Measurements from ENCODE around the gene ARID1B. TPM values are rescaled to one million over a fixed set of nuclear protein-coding genes. Genes with fewer than 3 reads are reported as not detected.

The ARID1B gene
- total RNA-seq, 1 donor from 2014 or later: 59.3 TPM

GRCh38 chr6:156848533-156848932 is 71.4 kb downstream of the ARID1B start:
- H3K4me3 Mint-ChIP-seq (ENCODE audit: unreplicated experiment): peak overlapping the region; percentile 37
- H3K36me3 Mint-ChIP-seq (ENCODE audit: low read depth): no peaks in the 10 kb centered on the region
- no peaks in the 10 kb centered on the region for H3K9me3 Mint-ChIP-seq (ENCODE audit: low read depth)
- no peak for DNase-seq (ENCODE audit: low spot score)
- H3K27me3 Mint-ChIP-seq (ENCODE audit: low read depth): no peaks in the 10 kb centered on the region
- H3K27ac Mint-ChIP-seq (ENCODE audit: unreplicated experiment): peak overlapping the region; percentile 90
- H3K4me1 Mint-ChIP-seq (ENCODE audit: low read depth): peaks cover 81% of the 10 kb centered on the region
- TF ChIP-seq, protein P1, sequence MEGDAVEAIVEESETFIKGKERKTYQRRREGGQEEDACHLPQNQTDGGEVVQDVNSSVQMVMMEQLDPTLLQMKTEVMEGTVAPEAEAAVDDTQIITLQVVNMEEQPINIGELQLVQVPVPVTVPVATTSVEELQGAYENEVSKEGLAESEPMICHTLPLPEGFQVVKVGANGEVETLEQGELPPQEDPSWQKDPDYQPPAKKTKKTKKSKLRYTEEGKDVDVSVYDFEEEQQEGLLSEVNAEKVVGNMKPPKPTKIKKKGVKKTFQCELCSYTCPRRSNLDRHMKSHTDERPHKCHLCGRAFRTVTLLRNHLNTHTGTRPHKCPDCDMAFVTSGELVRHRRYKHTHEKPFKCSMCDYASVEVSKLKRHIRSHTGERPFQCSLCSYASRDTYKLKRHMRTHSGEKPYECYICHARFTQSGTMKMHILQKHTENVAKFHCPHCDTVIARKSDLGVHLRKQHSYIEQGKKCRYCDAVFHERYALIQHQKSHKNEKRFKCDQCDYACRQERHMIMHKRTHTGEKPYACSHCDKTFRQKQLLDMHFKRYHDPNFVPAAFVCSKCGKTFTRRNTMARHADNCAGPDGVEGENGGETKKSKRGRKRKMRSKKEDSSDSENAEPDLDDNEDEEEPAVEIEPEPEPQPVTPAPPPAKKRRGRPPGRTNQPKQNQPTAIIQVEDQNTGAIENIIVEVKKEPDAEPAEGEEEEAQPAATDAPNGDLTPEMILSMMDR (IDR thresholded peaks at IDR 0.05): no peak

- H3K9me3 Mint-ChIP-seq (ENCODE audit: low read depth): no peaks in the 10 kb centered on the region
- no peaks in the 10 kb centered on the region for H3K36me3 Mint-ChIP-seq (ENCODE audit: low read depth)
- no peak overlapping the region for H3K27ac Mint-ChIP-seq (ENCODE audit: unreplicated experiment)
- H3K4me1 Mint-ChIP-seq (ENCODE audit: low read depth): peaks cover 74% of the 10 kb centered on the region
- TF ChIP-seq, protein P1 (IDR thresholded peaks at IDR 0.05): no peak
- H3K4me3 Mint-ChIP-seq (ENCODE audit: unreplicated experiment): no peak overlapping the region
- DNase-seq (ENCODE audit: low spot score): no peak
- H3K27me3 Mint-ChIP-seq (ENCODE audit: low read depth): no peaks in the 10 kb centered on the region
Measured at GRCh38 chr6:156849806-156850205, 72.6 kb downstream of the ARID1B start.

DNA sequence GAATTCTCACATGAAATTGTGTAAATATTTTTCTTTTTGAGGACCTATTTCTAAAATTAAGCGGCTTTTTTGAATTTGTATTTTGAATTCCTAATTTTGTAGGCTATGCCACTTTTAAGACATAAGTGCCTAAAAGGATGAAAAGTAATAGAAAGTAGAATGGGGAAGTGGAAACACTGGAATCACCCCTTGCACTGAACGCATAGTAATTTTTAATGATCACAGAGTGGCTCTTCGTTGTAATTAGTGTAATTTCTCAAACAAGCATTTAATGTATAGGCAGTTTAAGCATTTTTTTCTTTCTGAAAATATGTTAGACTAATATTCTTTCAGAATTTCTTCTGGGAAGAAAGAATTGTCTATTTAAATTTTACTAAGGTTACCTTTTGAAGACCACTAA is 73.2 kb downstream of the ARID1B start:
- no peak for DNase-seq (ENCODE audit: low spot score)
- Mint-ChIP-seq H3K27ac (ENCODE audit: unreplicated experiment) (no peak overlapping the region), H3K4me3 (ENCODE audit: unreplicated experiment) (no peak overlapping the region), H3K36me3 (ENCODE audit: low read depth) (no peaks in the 10 kb centered on the region), H3K9me3 (ENCODE audit: low read depth) (no peaks in the 10 kb centered on the region), H3K4me1 (ENCODE audit: low read depth) (peaks cover 68% of the 10 kb centered on the region), H3K27me3 (ENCODE audit: low read depth) (no peaks in the 10 kb centered on the region)
- TF ChIP-seq, protein P1 (IDR thresholded peaks at IDR 0.05): no peak

GRCh38 chr6:156851454-156851921 is 74.3 kb downstream of the ARID1B start:
- no peak for DNase-seq (ENCODE audit: low spot score)
- Mint-ChIP-seq H3K4me3 (ENCODE audit: unreplicated experiment) (no peak overlapping the region), H3K36me3 (ENCODE audit: low read depth) (no peaks in the 10 kb centered on the region), H3K27ac (ENCODE audit: unreplicated experiment) (no peak overlapping the region), H3K4me1 (ENCODE audit: low read depth) (peaks cover 61% of the 10 kb centered on the region), H3K9me3 (ENCODE audit: low read depth) (no peaks in the 10 kb centered on the region), H3K27me3 (ENCODE audit: low read depth) (no peaks in the 10 kb centered on the region)
- TF ChIP-seq, protein P1 (IDR thresholded peaks at IDR 0.05): no peak

DNA sequence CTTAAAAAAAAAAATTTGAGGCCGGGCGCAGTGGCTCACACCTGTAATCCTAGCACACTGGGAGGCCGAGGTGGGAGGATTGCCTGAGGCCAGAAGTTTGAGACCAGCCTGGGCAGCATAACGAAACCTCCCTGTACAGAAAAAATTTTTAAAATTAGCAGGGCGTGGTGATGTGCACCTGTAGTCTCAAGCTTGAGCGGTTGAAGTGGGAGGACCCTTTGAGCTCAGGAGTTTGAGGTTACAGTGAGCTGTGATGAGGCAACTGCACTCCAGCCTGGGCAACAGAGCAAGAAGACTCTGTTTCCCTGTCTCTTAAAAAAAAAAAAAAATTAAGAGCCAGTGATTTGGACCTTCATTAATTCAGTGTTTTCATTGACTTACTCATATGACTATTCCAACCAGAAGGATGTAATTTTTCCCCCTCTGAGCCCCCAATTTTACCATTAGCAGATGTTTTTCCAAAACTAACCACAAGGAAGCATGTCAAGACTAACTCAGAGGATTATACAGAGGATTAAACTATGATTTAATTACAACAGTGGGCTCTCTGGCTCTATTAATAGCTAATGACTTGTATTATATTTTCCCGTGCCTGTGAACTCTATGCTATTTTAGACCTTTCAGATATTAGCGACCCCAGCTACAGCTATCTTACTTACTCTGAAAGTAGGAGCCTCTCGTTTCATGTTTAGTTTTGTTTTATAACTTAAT is 75.1 kb downstream of the ARID1B start:
- H3K27me3 Mint-ChIP-seq (ENCODE audit: low read depth): no peaks in the 10 kb centered on the region
- H3K27ac Mint-ChIP-seq (ENCODE audit: unreplicated experiment): no peak overlapping the region
- peaks cover 54% of the 10 kb centered on the region for H3K4me1 Mint-ChIP-seq (ENCODE audit: low read depth)
- no peaks in the 10 kb centered on the region for H3K36me3 Mint-ChIP-seq (ENCODE audit: low read depth)
- no peaks in the 10 kb centered on the region for H3K9me3 Mint-ChIP-seq (ENCODE audit: low read depth)
- TF ChIP-seq, protein P1 (IDR thresholded peaks at IDR 0.05): no peak
- DNase-seq (ENCODE audit: low spot score): no peak
- H3K4me3 Mint-ChIP-seq (ENCODE audit: unreplicated experiment): no peak overlapping the region

Measured in chondrocyte (in vitro differentiated cells).